GM18508 (cell line): ENCODE measurements around the gene TMEM163.
A peak's percentile ranks its signal among the peaks of the same experiment; 100 is the strongest.

Experiments used
- ATAC-seq: cut with Tn5 transposase; IDR thresholded peaks from one replicate; pipeline ENCODE4 v1.9.1; 2021; ENCODE audit warnings: moderate number of reproducible peaks; ENCODE audit not compliant: insufficient read depth, unreplicated experiment

Gene TMEM163

GRCh38 chr2:134465228-134466105, 253.3 kb downstream of the TMEM163 start:
- no peak for ATAC-seq

DNA sequence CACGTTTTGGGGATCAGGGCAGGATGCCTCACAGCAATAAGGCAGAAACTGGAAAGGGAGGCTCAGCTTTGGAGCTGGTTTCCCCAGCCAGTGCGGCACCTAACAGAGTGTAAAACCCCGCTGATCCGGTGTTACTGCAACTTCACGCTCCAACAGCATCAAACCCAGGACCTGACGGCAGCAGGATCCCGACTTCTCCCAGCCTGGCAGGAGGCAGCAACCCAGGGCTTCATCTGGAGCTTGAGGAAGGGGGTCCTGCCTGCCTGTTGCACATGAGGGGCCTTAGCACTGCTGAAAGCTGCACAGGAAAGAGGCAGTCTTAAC, 255.1 kb downstream of the TMEM163 start:
- ATAC-seq = no peak

- no peak for ATAC-seq
Measured at GRCh38 chr2:134462791-134463698, 255.8 kb downstream of the TMEM163 start.

- no peak for ATAC-seq
Measured at GRCh38 chr2:134462275-134462674, 256.5 kb downstream of the TMEM163 start.

DNA sequence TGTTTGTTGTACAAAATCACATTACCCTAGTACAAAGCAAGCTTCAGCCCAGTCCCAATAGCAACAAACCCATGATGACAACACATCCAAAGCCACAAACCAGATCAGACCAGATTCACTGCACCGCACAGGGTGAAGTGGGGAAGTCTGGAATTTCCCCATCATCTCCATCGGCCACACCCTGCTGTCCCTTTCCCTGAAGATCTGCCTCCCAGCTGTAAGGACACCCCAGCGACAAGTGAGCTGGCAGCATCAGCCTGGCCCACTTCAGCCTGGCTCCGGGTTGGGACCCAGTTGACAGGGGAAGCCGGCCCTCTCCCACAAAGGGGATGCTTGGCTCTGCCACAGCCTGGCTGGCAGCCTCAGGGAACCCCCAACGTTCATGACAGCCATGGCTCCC, 257.3 kb downstream of the TMEM163 start:
- ATAC-seq = no peak

DNA sequence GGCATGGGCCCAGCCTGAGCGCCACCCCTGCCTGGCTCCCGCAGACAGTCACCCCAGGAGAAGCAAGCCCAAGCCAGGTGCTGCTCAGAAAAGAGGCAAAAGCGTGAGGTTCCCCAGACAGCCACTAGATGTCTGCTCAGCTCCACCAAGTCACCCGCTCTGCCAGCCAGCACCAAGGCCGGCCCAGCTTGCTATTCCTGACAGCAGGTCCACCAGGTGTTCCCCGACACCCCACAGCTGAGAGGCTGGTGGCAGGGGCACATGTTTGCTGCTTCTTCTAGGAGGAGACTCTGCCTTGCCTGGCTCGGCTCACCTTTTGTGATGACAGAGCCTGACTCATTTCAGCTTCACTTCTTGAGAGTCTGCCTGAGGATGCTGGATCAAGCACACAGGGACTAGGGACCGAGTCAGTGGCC, 258.2 kb downstream of the TMEM163 start:
- ATAC-seq = peak; percentile 87

DNA sequence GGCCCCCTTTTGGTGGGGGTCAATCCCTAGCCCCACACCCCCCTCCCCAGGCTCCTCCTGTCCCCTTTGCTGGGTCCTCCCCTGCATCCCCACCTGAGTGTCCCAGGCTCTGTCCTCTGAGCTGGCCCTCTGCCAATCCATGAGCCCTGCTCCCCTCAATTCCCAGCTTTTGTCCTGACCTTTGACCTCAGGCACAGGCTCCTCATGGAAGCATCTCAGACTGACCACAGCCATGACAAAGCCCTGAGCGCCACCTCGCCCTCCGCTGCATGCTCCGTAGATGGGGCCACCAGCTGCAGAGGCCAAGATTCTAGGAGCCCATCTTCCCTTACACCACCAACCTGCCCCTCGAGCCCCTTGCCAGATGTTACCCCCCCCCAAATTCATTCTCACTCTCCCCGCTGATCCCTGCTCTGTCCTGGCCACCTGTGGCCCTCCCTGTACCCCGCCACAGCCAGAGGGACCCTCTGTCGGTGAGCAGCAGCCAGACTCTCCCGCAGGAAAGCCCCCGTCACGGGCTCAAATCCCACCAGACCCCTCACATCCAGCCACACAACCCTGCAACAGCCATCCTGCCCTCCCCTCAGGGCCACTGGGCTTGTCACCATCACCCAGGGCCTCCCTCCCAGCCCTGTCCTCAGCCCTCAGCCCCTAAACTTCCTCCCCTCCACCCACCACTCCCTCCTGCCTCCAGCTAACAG, 258.9 kb downstream of the TMEM163 start:
- no peak for ATAC-seq

DNA sequence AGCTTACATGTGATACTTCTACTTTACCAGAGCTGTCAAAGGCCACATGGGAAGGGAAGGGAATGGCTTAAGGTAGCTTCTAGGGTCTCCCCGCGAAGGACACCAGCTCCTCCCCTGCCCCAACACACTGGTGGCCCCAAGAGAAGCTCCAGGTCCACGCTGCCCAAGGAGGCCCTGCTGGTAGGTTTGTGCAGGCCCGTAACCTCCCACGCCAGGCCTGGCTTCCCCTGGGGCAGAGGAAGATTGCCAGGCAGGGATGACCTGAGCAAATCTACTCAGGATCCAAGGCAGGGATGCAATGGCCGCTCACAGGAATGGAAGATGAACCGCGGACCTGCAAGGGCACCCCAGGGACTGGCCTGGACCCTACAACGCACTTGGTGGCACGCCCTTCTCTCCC, 259.9 kb downstream of the TMEM163 start:
- ATAC-seq = no peak

- ATAC-seq = no peak
Measured at GRCh38 chr2:134458473-134458853, 260.3 kb downstream of the TMEM163 start.

DNA sequence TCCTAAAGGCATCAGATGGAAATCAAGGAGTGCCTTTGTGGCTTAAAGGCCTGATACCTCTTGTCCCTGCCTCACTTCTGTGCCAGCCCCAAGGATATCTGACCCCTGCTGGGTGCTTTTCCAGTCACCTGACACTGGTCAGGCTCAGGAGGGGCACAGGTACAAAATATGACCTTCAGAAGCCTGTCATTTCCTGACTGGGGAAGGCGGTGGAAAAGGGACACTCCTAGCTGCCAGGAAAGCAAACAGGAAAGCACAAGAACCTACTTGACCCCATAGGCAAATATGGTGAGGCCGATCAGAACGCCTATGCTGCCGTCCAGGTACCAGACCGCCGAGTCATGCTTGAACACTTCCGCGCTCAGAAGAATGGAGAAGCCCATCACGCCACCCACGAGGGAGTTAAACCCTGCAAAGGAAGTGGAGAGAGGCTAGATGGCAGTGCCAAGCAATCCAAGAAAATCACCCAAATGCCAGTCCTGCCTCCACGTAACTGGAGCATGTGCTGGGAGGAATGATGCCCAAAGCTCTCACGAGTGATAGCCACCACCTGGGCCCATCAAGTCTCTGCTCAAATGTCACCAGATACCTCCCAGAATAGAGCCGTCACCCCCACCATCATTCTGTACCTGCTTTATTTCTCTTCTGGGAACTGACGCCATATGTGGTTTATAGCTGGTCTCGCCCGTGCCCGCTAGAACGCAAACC, 260.9 kb downstream of the TMEM163 start:
- ATAC-seq = no peak

DNA sequence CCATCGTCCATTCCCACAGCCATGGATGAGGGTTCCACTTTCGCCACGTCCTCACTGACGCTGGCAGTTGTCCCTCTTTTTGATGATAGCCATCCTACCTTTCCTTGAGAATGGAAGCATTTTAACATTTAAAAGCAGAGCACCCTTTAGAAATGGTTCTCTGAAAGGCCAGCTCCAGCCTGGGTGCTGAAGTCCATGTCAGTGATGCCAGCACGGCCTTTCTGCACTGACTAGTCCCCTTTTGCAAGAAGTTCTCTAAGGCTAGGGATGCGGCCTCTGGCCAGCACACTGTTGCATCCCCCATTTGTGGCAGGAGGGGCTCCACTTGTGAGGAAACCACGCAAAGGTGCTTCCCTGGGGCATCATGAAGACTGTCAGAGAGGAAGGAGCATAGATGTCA, 261.4 kb downstream of the TMEM163 start:
- ATAC-seq = no peak

- ATAC-seq = no peak
Measured at GRCh38 chr2:134455426-134455825, 263.4 kb downstream of the TMEM163 start.

DNA sequence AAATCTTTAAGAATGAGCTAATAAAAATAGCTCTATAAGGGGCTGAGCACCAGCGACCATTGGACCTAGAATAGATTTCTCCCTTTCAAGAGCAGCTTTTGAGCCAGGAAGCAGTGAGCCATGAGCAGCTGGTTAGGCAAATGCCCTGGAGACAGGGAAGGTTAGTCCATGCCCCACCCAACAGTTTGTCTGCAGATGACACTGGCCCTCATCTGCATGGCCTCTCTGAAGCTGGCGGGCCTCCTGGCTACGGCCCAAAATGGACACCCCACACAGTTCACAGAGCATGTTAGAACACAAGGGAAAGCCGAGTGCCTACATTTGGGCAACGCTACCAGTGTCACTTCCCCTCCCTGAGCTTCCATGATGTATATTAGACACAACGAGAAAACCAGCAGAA, 263.9 kb downstream of the TMEM163 start:
- ATAC-seq = no peak

DNA sequence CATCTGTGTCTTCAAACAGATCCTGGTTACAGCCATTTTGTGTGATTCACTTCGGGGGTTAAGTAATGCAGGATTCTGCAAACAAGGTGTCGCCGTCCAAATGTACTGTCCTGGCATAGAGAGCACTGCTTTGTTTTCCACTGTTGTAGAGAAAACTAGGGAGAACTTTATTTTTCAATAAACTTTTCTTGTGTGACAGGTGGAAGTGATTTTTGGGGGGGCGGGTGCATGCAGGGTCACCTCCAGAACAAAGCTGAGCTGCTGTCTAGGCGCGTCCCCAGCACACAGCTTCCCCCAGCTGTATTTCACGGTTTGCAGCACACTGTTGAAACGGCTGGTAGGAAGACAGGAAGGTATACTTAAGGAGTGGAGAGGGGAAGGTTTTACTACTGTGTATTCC, 264.4 kb downstream of the TMEM163 start:
- no peak for ATAC-seq

DNA sequence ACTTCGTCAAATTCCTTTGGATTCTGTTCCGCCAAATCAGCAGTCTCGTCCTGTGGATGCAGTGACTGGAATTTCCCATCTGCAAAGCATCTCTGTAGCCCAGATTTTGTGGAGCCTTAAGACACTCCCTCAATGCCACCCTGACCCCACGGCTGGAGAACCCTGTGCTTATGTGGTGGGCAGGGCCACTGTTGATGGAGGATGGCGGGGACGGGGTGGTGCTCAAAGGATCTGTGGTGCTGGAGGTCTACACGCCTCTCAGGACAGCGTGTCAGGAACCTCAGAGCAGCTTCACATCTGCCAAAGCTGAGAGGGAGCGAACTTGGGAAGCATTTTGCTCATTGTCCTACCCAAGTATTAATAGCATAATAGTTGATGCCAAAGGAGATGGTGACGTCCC, 264.8 kb downstream of the TMEM163 start:
- ATAC-seq = no peak

DNA sequence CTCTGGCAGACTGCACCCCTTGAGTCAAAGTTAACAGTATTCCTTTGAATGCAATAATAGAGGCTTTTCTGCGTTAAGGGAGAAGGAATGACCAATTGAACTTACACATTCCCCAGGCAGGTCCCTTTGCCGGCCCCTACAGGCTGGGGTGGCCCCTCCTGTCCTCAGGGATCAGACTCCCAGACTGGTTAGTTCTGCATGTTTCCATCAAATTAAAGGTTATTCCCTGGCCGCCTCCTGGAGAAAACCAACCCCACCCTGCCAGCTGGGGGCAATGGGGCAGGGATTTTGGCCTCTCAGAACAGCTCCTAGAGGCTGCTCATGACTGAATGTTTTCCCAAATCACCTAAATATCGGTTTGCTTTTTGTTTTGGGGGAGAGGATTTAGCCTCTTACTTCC, 265.3 kb downstream of the TMEM163 start:
- no peak for ATAC-seq

GRCh38 chr2:134452042-134452733, 266.6 kb downstream of the TMEM163 start:
- ATAC-seq = no peak

GRCh38 chr2:134451347-134451630, 267.5 kb downstream of the TMEM163 start:
- ATAC-seq = no peak

DNA sequence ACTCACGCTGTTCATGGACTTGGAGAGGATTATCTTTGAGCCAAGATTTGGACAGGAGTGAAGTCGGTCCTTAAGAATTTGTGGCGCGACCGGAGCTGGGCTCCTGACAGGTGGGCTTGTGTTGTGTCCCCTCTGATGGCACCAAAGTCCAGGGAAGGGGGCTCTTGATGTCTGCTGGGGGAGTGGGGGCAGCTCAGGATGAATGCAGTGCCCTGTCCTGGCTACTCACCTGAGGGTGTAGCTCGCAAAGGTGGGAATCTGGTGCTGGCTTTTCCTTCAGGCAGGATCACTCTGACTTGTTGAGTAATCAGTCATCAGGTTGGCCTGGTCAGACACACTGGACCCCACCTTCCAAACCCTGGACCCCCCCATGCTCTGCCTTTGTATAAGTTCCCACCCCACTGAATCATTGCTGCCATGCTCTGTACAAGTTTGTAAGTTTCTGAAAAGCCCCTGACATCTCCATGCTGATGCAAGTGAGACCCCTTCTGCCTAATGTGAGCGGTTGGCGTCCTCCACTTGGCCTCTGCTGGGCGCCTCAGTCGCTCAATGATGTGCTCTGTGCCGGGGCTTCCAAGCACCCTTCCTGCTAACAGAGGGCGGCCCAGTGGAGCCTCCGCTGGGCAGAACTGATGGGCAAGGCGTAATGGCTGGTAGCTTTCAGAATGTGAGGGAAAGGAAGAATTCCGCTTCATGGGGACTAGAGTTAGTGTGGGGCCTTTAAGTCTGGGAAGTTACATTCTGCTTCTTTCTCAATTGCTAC, 268.9 kb downstream of the TMEM163 start:
- ATAC-seq = no peak
